NT2/D1 (cell line): ENCODE results near the gene SORBS2.

Experiments used
- SUZ12 ChIP-seq: IDR thresholded peaks from 2 replicates; pipeline ENCODE4 v1.6.1; 2011; ENCODE audit not compliant: insufficient read length, insufficient read depth; ENCODE audit errors: extremely low read depth
- YY1 ChIP-seq: IDR thresholded peaks from 2 replicates; pipeline ENCODE4 v1.6.1; 2011; ENCODE audit not compliant: insufficient read length, insufficient read depth
- ZNF274 ChIP-seq: IDR thresholded peaks from 2 replicates; pipeline ENCODE4 v1.6.1; 2011; ENCODE audit warnings: mild to moderate bottlenecking, low read depth, low read length

DNA sequence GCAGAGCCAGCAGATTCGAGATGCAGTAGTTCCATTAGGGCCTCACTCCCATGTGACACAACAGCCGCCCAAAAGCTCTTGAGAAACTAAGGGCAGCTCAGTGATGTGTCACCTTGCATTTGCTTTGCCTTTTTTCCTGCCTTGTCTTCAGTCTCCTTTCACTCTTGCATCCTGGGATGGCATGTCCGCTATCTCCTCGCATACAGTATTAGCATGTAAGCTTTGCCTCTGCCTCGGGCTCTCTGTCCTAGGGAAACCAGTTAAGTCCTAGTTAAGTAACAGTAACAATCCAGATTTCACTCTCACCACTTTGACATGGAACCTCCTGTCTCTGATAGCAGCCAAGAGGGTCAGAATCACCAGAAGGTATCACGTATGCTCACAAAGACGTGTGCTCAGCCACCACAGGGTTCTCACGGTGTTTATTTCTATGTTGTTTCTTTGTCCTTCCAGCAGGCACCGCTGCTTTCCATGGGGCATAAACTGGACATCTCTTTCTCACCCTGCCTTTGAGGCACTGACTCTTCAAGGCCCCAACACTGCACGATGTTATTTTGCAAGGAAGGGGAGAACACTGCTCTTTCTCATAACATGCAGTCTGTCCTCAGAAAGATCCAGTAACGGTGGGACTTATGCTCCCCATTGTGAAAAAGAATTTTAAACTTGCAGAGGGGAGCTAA, 26.7 kb upstream of the SORBS2 start:
- TF ChIP-seq YY1: no peak
- TF ChIP-seq SUZ12: no peak
- TF ChIP-seq ZNF274: no peak
